ENCODE results near the gene ISCA2. TPM values are rescaled to one million over a fixed set of nuclear protein-coding genes. Genes with fewer than 3 reads are reported as not detected.
A peak's percentile ranks its signal among the peaks of the same experiment; 100 is the strongest.
"Not testable (repeated sequence)": the region's sequence is repeated elsewhere in the genome, so short reads cannot be mapped to it uniquely, and the experiment has no call there.

Gene ISCA2
- 57.2 TPM for polyA plus RNA-seq (2012; ENCODE audit: insufficient read depth, insufficient read length)

GRCh38 chr14:74493343-74494261 is at the start of gene ISCA2:
Gene ISCA2, plus strand, starts transcription at chr14:74493765. Its CDS starts 10 bp downstream, at chr14:74493775.
- peak; percentile 98 for DNase-seq (ENCODE audit: low read depth, low spot score)
- peak within 1 kb of the TSS; percentile 92 for H3K4me3 ChIP-seq (ENCODE audit: low read length)

GRCh38 chr14:74444866-74445265 is 48.7 kb upstream of the ISCA2 start:
- H3K4me3 ChIP-seq (ENCODE audit: low read length), result no peak overlapping the region
- no peak for DNase-seq (ENCODE audit: low read depth, low spot score)

- DNase-seq (ENCODE audit: low read depth, low spot score); H3K4me3 ChIP-seq (ENCODE audit: low read length): not testable (repeated sequence)
These were observed 39.2 kb upstream of the ISCA2 start for GRCh38 chr14:74454397-74454796.

GRCh38 chr14:74456684-74457564 is 36.6 kb upstream of the ISCA2 start:
- no peak overlapping the region for H3K4me3 ChIP-seq (ENCODE audit: low read length)
- DNase-seq (ENCODE audit: low read depth, low spot score), result no peak

GRCh38 chr14:74457565-74457895 is 36.0 kb upstream of the ISCA2 start:
- DNase-seq (ENCODE audit: low read depth, low spot score), result no peak

GRCh38 chr14:74459289-74459946 is 34.1 kb upstream of the ISCA2 start:
- DNase-seq (ENCODE audit: low read depth, low spot score), result no peak
- H3K4me3 ChIP-seq (ENCODE audit: low read length), result no peak overlapping the region

More at GRCh38 chr14:74457565-74457895, 36.0 kb upstream of the ISCA2 start:
- no peak overlapping the region for H3K4me3 ChIP-seq (ENCODE audit: low read length)

- DNase-seq (ENCODE audit: low read depth, low spot score), result no peak
- H3K4me3 ChIP-seq (ENCODE audit: low read length), result no peak overlapping the region
These were observed 33.6 kb upstream of the ISCA2 start for GRCh38 chr14:74459976-74460375.

- H3K4me3 ChIP-seq (ENCODE audit: low read length), result no peak overlapping the region
- DNase-seq (ENCODE audit: low read depth, low spot score), result no peak
These were observed 30.6 kb upstream of the ISCA2 start for GRCh38 chr14:74462993-74463392.

- DNase-seq (ENCODE audit: low read depth, low spot score), result no peak
- H3K4me3 ChIP-seq (ENCODE audit: low read length), result no peak overlapping the region
These were observed 29.9 kb upstream of the ISCA2 start for GRCh38 chr14:74463697-74464096.

- DNase-seq (ENCODE audit: low read depth, low spot score), result no peak
- H3K4me3 ChIP-seq (ENCODE audit: low read length), result no peak overlapping the region
These were observed 28.8 kb upstream of the ISCA2 start for GRCh38 chr14:74464785-74465184.

GRCh38 chr14:74465335-74465734 is 28.2 kb upstream of the ISCA2 start:
- no peak overlapping the region for H3K4me3 ChIP-seq (ENCODE audit: low read length)
- DNase-seq (ENCODE audit: low read depth, low spot score), result no peak

- no peak overlapping the region for H3K4me3 ChIP-seq (ENCODE audit: low read length)
- no peak for DNase-seq (ENCODE audit: low read depth, low spot score)
These were observed 25.1 kb upstream of the ISCA2 start for GRCh38 chr14:74468513-74468912.

- no peak overlapping the region for H3K4me3 ChIP-seq (ENCODE audit: low read length)
- DNase-seq (ENCODE audit: low read depth, low spot score), result no peak
These were observed 23.7 kb upstream of the ISCA2 start for GRCh38 chr14:74469548-74470518.

GRCh38 chr14:74472601-74473000 is 21.0 kb upstream of the ISCA2 start:
- DNase-seq (ENCODE audit: low read depth, low spot score), result no peak
- no peak overlapping the region for H3K4me3 ChIP-seq (ENCODE audit: low read length)

GRCh38 chr14:74474376-74474775 is 19.2 kb upstream of the ISCA2 start:
- H3K4me3 ChIP-seq (ENCODE audit: low read length), result no peak overlapping the region
- no peak for DNase-seq (ENCODE audit: low read depth, low spot score)

GRCh38 chr14:74475678-74476077 is 17.9 kb upstream of the ISCA2 start:
- no peak overlapping the region for H3K4me3 ChIP-seq (ENCODE audit: low read length)
- DNase-seq (ENCODE audit: low read depth, low spot score), result no peak

- no peak overlapping the region for H3K4me3 ChIP-seq (ENCODE audit: low read length)
- no peak for DNase-seq (ENCODE audit: low read depth, low spot score)
These were observed 17.5 kb upstream of the ISCA2 start for GRCh38 chr14:74476107-74476506.

GRCh38 chr14:74476607-74477006 is 17.0 kb upstream of the ISCA2 start:
- DNase-seq (ENCODE audit: low read depth, low spot score), result no peak
- H3K4me3 ChIP-seq (ENCODE audit: low read length), result no peak overlapping the region

All from Jurkat, Clone E6-1 (cell line).